ENCODE data around the gene EPAS1. TPM values are rescaled to one million over a fixed set of nuclear protein-coding genes. Genes with fewer than 3 reads are reported as not detected.

Gene EPAS1
- total RNA-seq, 1 experiment from 2014 or later: 55.9 TPM

DNA sequence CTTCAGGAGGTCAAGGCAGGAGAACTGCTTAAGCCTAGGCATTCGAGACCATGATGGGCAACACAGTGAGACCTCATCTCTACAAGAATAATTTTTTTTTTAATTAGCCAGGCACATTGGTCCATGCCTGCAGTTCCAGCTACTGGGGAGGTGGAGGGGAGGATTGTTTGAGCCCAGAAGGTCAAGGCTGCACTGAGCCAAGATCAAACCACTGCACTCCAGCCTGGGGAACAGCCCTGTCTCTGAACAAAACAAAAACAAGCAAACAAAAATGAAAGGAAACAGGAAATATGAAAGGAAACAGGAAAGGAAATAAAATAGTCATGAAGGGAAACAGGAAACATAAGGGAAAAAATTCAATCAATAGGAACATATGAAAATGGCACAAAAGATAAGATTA is 117.5 kb downstream of the EPAS1 start:
- Histone ChIP-seq H3K9me2 (ENCODE audit: insufficient read depth) (no peaks in the 10 kb centered on the region), H3K27me3 (ENCODE audit: insufficient read depth, low read length) (no peaks in the 10 kb centered on the region), H2AFZ (ENCODE audit: low read depth, low read length, poor library complexity, severe bottlenecking) (no peak overlapping the region), H3K79me2 (ENCODE audit: insufficient read depth, low read length) (no peaks in the 10 kb centered on the region), H3K27ac (ENCODE audit: low read depth, low read length) (no peak overlapping the region), H3K9me3 (ENCODE audit: control insufficient read depth in 1 of 2, insufficient read depth in 1 of 2, low read depth in 1 of 2, low read length in 2 of 2) (0 out of 4 replicates have a peak, but pooled peaks cover 0 to 9% of the 10 kb centered on the region in 2 experiments), H3K4me1 (ENCODE audit: control insufficient read depth in 1 of 2, insufficient read depth in 2 of 2, low read length in 2 of 2) (no peaks in the 10 kb centered on the region), H4K20me1 (ENCODE audit: insufficient read depth) (no peaks in the 10 kb centered on the region), H3K4me3 (replicated peaks in 1 of 2; ENCODE audit: low read depth in 1 of 2, low read length in 2 of 2) (no peak overlapping the region), H3K4me2 (ENCODE audit: low read length) (no peak overlapping the region), H3K9ac (ENCODE audit: low read length) (no peak overlapping the region), H3K36me3 (ENCODE audit: control insufficient read depth in 1 of 2, insufficient read depth in 2 of 2, low read length in 2 of 2) (no peaks in the 10 kb centered on the region)
- POLR2A ChIA-PET: no interaction called here
- no TSS peak for BruUV-seq (replicated peaks)
- ATAC-seq: no peak
- RAD21 ChIA-PET (ENCODE audit: low non-redundant PET in 1 of 2, low total read pairs in 2 of 2, uncharacterized antibody in 2 of 2, unreplicated experiment in 2 of 2): no interaction called here
- TF ChIP-seq, protein P1, sequence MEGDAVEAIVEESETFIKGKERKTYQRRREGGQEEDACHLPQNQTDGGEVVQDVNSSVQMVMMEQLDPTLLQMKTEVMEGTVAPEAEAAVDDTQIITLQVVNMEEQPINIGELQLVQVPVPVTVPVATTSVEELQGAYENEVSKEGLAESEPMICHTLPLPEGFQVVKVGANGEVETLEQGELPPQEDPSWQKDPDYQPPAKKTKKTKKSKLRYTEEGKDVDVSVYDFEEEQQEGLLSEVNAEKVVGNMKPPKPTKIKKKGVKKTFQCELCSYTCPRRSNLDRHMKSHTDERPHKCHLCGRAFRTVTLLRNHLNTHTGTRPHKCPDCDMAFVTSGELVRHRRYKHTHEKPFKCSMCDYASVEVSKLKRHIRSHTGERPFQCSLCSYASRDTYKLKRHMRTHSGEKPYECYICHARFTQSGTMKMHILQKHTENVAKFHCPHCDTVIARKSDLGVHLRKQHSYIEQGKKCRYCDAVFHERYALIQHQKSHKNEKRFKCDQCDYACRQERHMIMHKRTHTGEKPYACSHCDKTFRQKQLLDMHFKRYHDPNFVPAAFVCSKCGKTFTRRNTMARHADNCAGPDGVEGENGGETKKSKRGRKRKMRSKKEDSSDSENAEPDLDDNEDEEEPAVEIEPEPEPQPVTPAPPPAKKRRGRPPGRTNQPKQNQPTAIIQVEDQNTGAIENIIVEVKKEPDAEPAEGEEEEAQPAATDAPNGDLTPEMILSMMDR (IDR thresholded peaks at IDR 0.05 in 2 of 3, conservative IDR thresholded peaks at IDR 0.05 in 1 of 3; ENCODE audit: borderline replicate concordance in 1 of 3, insufficient read depth in 1 of 3, low read depth in 2 of 3, low read length in 2 of 3): no peak
- TF ChIP-seq SP1 (IDR thresholded peaks at IDR 0.05; ENCODE audit: low read depth): no peak
- no peak for TF ChIP-seq TCF7L2 (IDR thresholded peaks at IDR 0.05; ENCODE audit: borderline replicate concordance, extremely low read depth, insufficient read depth, insufficient read length)
- TF ChIP-seq ZNF274 (IDR thresholded peaks at IDR 0.05; ENCODE audit: low read depth, low read length): no peak
- TF ChIP-seq, protein P2, sequence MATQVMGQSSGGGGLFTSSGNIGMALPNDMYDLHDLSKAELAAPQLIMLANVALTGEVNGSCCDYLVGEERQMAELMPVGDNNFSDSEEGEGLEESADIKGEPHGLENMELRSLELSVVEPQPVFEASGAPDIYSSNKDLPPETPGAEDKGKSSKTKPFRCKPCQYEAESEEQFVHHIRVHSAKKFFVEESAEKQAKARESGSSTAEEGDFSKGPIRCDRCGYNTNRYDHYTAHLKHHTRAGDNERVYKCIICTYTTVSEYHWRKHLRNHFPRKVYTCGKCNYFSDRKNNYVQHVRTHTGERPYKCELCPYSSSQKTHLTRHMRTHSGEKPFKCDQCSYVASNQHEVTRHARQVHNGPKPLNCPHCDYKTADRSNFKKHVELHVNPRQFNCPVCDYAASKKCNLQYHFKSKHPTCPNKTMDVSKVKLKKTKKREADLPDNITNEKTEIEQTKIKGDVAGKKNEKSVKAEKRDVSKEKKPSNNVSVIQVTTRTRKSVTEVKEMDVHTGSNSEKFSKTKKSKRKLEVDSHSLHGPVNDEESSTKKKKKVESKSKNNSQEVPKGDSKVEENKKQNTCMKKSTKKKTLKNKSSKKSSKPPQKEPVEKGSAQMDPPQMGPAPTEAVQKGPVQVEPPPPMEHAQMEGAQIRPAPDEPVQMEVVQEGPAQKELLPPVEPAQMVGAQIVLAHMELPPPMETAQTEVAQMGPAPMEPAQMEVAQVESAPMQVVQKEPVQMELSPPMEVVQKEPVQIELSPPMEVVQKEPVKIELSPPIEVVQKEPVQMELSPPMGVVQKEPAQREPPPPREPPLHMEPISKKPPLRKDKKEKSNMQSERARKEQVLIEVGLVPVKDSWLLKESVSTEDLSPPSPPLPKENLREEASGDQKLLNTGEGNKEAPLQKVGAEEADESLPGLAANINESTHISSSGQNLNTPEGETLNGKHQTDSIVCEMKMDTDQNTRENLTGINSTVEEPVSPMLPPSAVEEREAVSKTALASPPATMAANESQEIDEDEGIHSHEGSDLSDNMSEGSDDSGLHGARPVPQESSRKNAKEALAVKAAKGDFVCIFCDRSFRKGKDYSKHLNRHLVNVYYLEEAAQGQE (IDR thresholded peaks at IDR 0.05; ENCODE audit: low read depth): no peak
- no peak for TF ChIP-seq CBX3 (IDR thresholded peaks at IDR 0.05; ENCODE audit: low read depth)
- no peak for TF ChIP-seq ZFX (IDR thresholded peaks at IDR 0.05)
- no peak for TF ChIP-seq EGR1 (IDR thresholded peaks at IDR 0.05; ENCODE audit: low read depth)
- no peak for TF ChIP-seq CEBPB (IDR thresholded peaks at IDR 0.05; ENCODE audit: low read depth)
- TF ChIP-seq, protein P3, sequence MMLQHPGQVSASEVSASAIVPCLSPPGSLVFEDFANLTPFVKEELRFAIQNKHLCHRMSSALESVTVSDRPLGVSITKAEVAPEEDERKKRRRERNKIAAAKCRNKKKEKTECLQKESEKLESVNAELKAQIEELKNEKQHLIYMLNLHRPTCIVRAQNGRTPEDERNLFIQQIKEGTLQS (IDR thresholded peaks at IDR 0.05): no peak
- DNase-seq (ENCODE audit: low read depth, low spot score): no peak
- CTCF ChIA-PET: no interaction called here
- intact Hi-C loops (cut with micrococcal nuclease): no loop called here

Data from HCT116 (cell line).